HFF-Myc (cell line): ENCODE measurements around the gene NBR1.
A peak's percentile ranks its signal among the peaks of the same experiment; 100 is the strongest.
"Not testable (repeated sequence)": the region's sequence is repeated elsewhere in the genome, so short reads cannot be mapped to it uniquely, and the experiment has no call there.

Experiments
- DNase-seq: peaks from one replicate; pipeline ENCODE4 v3.0.0-alpha.2; 2011; ENCODE audit warnings: low read depth; ENCODE audit errors: extremely low read depth
- H3K4me3 ChIP-seq: replicated peaks from 2 replicates; pipeline ENCODE4 v1.5.1; 2011; ENCODE audit warnings: low read depth, mild to moderate bottlenecking, control low read depth, low read length
- CTCF ChIP-seq: IDR thresholded peaks from 2 replicates; pipeline ENCODE4 v1.5.1; 2012; ENCODE audit warnings: mild to moderate bottlenecking, low read depth, low read length, control low read depth; ENCODE audit errors: missing control alignments

Gene NBR1

GRCh38 chr17:43169561-43170139 is 1.4 kb upstream of the NBR1 start:
- TF ChIP-seq CTCF, result no peak
- peak overlapping the region; percentile 83 for H3K4me3 ChIP-seq
- DNase-seq, result no peak

- H3K4me3 ChIP-seq, result peak overlapping the region; percentile 83
- TF ChIP-seq CTCF, result no peak
- DNase-seq, result peak; percentile 92
Observed at GRCh38 chr17:43170140-43170765, 761 bp upstream of the NBR1 start.

- peak; percentile 92 for DNase-seq
- peak overlapping the region; percentile 83 for H3K4me3 ChIP-seq
- TF ChIP-seq CTCF, result peak; percentile 21
Observed at GRCh38 chr17:43171586-43172487, 823 bp downstream of the NBR1 start.

DNA sequence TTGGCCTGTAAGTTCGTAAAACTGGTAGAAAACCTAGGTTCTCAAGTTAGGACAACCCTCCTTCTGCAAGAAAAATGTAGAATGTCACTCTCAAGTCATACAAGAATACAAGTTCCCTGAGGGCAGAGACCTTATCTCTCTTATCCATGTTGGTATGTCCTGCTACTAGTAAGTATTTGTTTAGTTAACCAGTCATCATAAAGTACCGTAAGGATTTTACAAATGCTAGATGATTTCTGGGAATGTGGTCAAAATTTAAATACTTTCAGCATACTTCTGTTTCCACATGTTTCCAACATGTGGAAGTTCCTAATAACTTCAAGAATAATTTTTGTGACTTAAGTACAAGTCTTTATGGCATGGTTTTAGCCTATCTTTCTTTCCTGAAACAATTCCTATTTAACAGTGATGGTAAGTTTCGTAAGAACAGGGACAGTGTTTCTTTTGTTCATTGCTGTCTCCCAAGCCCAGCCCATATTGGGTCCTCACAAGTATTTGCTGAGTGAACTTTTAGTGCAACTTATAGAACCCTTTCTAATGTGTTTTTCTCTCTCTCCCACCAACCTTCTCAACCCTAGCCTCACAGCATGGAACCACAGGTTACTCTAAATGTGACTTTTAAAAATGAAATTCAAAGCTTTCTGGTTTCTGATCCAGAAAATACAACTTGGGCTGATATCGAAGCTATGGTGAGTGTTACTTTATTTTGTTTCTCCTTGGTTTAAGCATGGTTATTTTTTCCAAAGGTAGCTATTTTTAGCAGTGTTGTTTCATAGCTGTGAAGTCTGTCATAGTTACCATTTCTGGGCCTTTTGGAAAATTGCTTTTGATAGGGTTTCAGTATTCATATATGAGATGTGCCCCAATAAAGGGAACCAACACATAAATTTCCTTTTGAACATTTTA is 4.5 kb downstream of the NBR1 start:
- H3K4me3 ChIP-seq, result no peak overlapping the region
- TF ChIP-seq CTCF, result no peak
- DNase-seq, result peak; percentile 52

GRCh38 chr17:43176119-43176570 is 5.1 kb downstream of the NBR1 start:
- TF ChIP-seq CTCF, result no peak
- no peak for DNase-seq
- H3K4me3 ChIP-seq, result no peak overlapping the region

- H3K4me3 ChIP-seq, result no peak overlapping the region
- DNase-seq, result no peak
- TF ChIP-seq CTCF, result no peak
Observed at GRCh38 chr17:43183921-43184320, 12.9 kb downstream of the NBR1 start.

DNA sequence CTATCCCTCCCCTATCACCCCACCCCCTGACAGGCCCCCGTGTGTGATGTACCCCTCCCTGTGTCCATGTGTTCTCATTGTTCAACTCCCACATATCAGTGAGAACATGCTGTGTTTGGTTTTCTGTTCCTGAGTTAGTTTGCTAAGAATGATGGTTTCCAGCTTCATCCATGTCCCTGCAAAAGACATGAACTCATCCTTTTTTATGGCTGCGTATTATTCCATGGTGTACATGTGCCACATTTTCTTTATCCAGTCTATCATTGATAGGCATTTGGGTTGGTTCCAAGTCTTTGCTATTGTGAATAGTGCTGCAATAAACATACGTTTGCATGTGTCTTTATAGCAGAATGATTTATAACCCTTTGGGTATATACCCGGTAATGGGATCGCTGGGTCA is 15.6 kb downstream of the NBR1 start:
- not testable (repeated sequence) for DNase-seq, H3K4me3 ChIP-seq
